ENCODE results near the gene TRIM3.

GRCh38 chr11:6472934-6473333 is 807 bp downstream of the TRIM3 start:
- TF ChIP-seq TEAD4 (IDR thresholded peaks at IDR 0.05; ENCODE audit: low read depth, low read length) (no peak), CBX5 (IDR thresholded peaks at IDR 0.05; ENCODE audit: low read depth, low read length) (no peak)

Data from H1 (cell line).